GM13976 (cell line): ENCODE data around the gene ZNHIT6.
"Not testable (repeated sequence)": the region's sequence is repeated elsewhere in the genome, so short reads cannot be mapped to it uniquely, and the experiment has no call there.

Experiments used
- DNase-seq: peaks from one replicate; pipeline ENCODE4 v3.0.0; 2012; ENCODE audit warnings: low spot score
- CTCF ChIP-seq: IDR thresholded peaks from 2 replicates; pipeline ENCODE4 v1.5.1; 2012; ENCODE audit warnings: borderline replicate concordance, mild to moderate bottlenecking; ENCODE audit not compliant: insufficient read depth; ENCODE audit errors: extremely low read depth, missing control alignments, control extremely low read depth
- in situ Hi-C: fragments of 300-500 bp; cut with MboI; formaldehyde crosslinking; loops from one replicate; pipeline ENCODE4 v1.12.0; 2022; ENCODE audit warnings: low sequenced_read_pairs, mixed read lengths, inconsistent platforms; ENCODE audit not compliant: unreplicated experiment

ZNHIT6 gene

GRCh38 chr1:85718678-85719340 is 10.6 kb upstream of the ZNHIT6 start:
- no peak for TF ChIP-seq CTCF
- in situ Hi-C loops: loop anchor here (25.0 kb wide), 1 partner anchor 407 kb away; no protein-coding TSS in a partner anchor
- DNase-seq: no peak

DNA sequence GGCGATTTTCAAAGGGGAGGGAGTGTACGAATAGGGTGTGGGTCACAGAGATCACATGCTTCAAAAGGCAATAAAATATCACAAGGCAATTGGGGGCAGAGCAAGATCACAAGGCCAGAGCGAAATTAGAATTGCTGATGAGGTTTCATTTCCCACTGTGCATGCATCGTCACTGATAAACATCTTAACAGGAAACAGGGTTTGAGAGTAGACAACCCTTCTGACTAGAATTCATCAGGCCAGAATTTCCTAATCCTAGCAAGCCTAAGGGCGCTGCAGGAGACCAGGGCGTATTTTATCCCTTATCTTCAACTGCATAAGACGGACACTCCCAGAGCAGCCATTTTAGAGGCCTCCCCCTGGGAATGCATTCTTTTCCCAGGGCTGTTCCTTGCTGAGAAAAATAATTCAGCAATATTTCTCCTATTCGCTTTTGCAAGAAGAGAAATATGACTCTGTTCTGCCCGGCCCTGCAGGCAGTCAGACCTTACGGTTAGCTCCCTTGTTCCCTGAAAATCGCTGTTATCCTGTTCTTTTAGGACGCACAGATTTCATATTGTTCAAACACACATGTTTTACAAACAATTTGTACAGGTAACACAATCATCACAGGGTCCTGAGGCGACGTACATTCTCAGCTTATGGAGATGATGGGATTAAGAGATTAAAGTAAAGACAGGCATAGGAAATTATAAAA is 6.3 kb upstream of the ZNHIT6 start:
- in situ Hi-C loops: loop anchor here (25.0 kb wide), 1 partner anchor 402 kb away; no protein-coding TSS in a partner anchor
- DNase-seq: not testable (repeated sequence)

- no peak for DNase-seq
- in situ Hi-C loops: loop anchor here (25.0 kb wide), 1 partner anchor 397 kb away; no protein-coding TSS in a partner anchor
- TF ChIP-seq CTCF: no peak
Observed at GRCh38 chr1:85708829-85709227, 595 bp upstream of the ZNHIT6 start.

GRCh38 chr1:85707267-85707989 is 805 bp downstream of the ZNHIT6 start:
- no peak for DNase-seq
- in situ Hi-C loops: loop anchor here (25.0 kb wide), 1 partner anchor 395 kb away; no protein-coding TSS in a partner anchor
- TF ChIP-seq CTCF: no peak

GRCh38 chr1:85705940-85706339 is 2.3 kb downstream of the ZNHIT6 start:
- no peak for DNase-seq
- TF ChIP-seq CTCF: no peak

DNA sequence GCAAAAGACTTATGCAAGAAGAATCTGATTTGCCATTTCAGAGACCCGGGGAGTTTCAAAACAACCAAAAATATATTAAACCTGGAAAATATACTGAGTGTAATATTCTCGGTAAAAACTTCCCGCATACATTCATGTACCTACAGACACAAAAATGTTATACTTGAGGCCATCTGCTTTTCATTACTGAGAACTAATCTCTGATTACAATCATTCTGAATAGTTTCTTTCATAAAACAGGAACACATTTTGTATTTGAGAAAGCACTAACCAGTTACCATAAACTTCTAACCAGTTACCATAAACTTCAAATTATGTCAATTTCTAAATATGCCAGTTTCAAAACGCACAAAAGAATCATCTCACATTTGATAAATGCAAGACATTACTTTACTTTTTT is 7.8 kb downstream of the ZNHIT6 start:
- TF ChIP-seq CTCF: no peak
- no peak for DNase-seq
- in situ Hi-C loops: loop anchor here (25.0 kb wide), 1 partner anchor 388 kb away; no protein-coding TSS in a partner anchor

More at GRCh38 chr1:85705940-85706339, 2.3 kb downstream of the ZNHIT6 start:
- in situ Hi-C loops: loop anchor here (25.0 kb wide), 1 partner anchor 394 kb away; no protein-coding TSS in a partner anchor
